ENCODE data around the gene NOC2L. TPM values are rescaled to one million over a fixed set of nuclear protein-coding genes. Genes with fewer than 3 reads are reported as not detected.

NOC2L gene
- total RNA-seq, 4 donors from 2014 or later = 45.6 to 61.9 (median 56.3) TPM

DNA sequence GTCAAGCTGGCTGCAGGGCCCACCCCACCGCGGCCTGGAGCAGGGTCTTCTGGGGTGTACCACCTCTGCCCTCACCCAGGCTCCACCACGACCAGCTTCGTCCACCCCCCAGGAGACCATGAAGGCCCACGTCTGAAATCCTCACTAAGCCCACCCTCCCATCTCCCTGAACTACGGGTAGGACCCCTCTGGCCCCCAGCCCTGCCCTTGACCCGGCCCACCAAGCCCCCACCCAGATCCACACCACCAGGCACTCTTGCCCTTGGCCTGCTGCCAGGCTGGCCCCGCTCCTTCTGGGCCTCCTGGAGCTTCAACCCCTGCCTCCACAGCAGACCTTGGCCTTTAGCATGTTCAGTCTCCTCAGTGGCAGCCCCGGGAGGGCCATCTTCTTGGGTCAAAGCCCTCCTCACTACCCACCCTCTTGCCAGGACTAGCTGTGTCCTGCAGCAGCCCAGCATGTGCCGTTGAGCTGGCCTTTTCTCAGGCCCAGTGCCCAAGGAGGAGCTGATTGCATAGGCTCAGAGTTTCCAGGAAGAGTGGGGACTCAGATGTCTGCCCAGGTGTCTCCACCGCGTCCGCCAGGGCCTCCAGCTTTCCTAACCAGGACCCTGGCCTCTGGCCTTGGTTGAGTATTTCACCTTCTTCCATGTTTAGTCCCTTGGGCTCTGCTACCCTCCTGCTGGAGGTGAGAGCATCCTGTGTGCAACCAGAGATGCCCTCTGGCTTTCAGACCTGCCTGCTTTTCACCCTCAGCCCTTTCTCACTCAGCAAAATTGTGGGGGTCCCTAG, 53.1 kb downstream of the NOC2L start:
- no peaks in the 10 kb centered on the region for H3K36me3 ChIP-seq
- peak; percentile 65 to 77 for DNase-seq (ENCODE audit: low spot score in 2 of 2)
- H3K9me3 ChIP-seq = no peaks in the 10 kb centered on the region
- H3K27ac ChIP-seq = no peak overlapping the region
- WGBS = 66% methylated on average over 10 of the region's 13 CpGs
- peaks cover 18% of the 10 kb centered on the region for H3K27me3 ChIP-seq
- no peak overlapping the region for H3K4me3 ChIP-seq
- TF ChIP-seq POLR2A (IDR thresholded peaks at IDR 0.05) (no peak), POLR2AphosphoS5 (IDR thresholded peaks at IDR 0.05) (no peak), EP300 (IDR thresholded peaks at IDR 0.05) (no peak)
- TF ChIP-seq, protein P1, sequence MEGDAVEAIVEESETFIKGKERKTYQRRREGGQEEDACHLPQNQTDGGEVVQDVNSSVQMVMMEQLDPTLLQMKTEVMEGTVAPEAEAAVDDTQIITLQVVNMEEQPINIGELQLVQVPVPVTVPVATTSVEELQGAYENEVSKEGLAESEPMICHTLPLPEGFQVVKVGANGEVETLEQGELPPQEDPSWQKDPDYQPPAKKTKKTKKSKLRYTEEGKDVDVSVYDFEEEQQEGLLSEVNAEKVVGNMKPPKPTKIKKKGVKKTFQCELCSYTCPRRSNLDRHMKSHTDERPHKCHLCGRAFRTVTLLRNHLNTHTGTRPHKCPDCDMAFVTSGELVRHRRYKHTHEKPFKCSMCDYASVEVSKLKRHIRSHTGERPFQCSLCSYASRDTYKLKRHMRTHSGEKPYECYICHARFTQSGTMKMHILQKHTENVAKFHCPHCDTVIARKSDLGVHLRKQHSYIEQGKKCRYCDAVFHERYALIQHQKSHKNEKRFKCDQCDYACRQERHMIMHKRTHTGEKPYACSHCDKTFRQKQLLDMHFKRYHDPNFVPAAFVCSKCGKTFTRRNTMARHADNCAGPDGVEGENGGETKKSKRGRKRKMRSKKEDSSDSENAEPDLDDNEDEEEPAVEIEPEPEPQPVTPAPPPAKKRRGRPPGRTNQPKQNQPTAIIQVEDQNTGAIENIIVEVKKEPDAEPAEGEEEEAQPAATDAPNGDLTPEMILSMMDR (IDR thresholded peaks at IDR 0.05) = no peak
- H3K4me1 ChIP-seq = peaks cover 45% of the 10 kb centered on the region

DNA sequence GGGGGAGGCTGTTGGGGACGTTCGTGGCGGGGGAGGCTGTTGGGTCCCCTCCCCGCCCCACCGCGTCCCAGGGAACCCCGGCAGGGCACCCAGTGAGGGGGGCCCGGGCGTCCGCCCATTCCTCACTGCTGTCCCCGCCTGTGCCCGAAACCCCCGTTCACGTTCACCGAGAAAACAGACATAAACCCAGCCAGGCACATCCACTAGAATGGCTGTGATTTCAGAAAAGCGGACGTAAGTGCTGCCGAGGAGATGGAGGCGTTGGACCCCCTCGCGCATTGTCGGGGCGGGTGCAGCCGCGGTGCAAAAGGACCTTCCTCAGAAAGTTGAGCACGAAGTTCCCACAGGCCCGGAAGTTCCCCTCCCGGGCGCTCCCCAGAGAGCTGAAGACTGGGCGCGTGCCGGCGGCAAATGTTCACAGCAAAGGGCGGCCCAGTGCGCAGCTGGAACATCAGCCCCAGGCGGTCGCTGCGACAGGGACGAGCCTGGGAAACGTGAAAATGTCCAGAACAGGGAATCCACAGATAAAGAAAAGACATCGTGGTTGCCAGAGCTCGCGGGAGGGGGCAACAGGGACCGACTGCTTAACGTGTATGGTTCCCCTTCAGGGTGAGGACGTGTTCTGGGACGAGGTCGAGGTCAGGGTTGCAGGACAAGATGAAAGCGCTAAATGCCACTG, 53.8 kb downstream of the NOC2L start:
- peaks cover 37% of the 10 kb centered on the region for H3K4me1 ChIP-seq
- H3K36me3 ChIP-seq = no peaks in the 10 kb centered on the region
- 8% methylated on average over 33 of the region's 49 CpGs for WGBS
- H3K9me3 ChIP-seq = no peaks in the 10 kb centered on the region
- no peak overlapping the region for H3K27ac ChIP-seq
- H3K27me3 ChIP-seq = peaks cover 10% of the 10 kb centered on the region
- TF ChIP-seq POLR2A (IDR thresholded peaks at IDR 0.05) = no peak
- no peak for TF ChIP-seq POLR2AphosphoS5 (IDR thresholded peaks at IDR 0.05)
- TF ChIP-seq, protein P1 (IDR thresholded peaks at IDR 0.05) = no peak
- TF ChIP-seq EP300 (IDR thresholded peaks at IDR 0.05) = no peak
- DNase-seq (ENCODE audit: low spot score in 2 of 2) = peak; percentile 76 to 82
- peak overlapping the region; percentile 47 for H3K4me3 ChIP-seq

DNA sequence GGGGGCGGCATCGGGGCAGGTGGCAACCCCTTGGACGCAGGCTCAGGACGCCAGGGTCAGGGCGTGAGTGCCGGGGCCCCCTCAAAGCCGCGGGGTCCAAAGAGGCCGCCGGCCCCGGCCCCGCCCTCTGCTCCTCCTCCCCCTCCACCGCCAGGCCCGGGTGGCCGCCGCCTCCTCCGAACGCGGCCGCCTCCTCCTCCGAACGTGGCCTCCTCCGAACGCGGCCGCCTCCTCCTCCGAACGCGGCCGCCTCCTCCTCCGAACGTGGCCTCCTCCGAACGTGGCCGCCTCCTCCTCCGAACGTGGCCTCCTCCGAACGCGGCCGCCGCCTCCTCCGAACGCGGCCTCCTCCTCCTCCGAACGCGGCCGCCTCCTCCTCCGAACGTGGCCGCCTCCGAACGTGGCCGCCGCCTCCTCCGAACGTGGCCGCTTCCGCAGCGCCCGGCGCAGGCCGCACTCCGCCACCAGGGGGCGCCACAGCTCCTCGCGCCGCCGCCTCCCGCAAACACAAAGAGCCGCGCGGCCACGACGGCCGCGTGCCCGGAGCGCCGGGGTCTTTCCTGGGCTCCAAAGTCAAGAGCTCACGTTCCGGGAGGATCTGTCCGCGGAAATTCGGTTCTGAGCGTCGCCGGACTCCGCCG, 54.6 kb downstream of the NOC2L start:
- TF ChIP-seq EP300 (IDR thresholded peaks at IDR 0.05) = no peak
- TF ChIP-seq, protein P1 (IDR thresholded peaks at IDR 0.05) = peak; percentile 93 to 99
- Histone ChIP-seq H3K4me1 (peaks cover 31% of the 10 kb centered on the region), H3K27me3 (peaks cover 10% of the 10 kb centered on the region), H3K27ac (no peak overlapping the region), H3K4me3 (peak overlapping the region; percentile 47), H3K9me3 (no peaks in the 10 kb centered on the region), H3K36me3 (no peaks in the 10 kb centered on the region)
- WGBS = 27% methylated on average over 28 of the region's 91 CpGs
- peak; percentile 82 to 88 for DNase-seq (ENCODE audit: low spot score in 2 of 2)

DNA sequence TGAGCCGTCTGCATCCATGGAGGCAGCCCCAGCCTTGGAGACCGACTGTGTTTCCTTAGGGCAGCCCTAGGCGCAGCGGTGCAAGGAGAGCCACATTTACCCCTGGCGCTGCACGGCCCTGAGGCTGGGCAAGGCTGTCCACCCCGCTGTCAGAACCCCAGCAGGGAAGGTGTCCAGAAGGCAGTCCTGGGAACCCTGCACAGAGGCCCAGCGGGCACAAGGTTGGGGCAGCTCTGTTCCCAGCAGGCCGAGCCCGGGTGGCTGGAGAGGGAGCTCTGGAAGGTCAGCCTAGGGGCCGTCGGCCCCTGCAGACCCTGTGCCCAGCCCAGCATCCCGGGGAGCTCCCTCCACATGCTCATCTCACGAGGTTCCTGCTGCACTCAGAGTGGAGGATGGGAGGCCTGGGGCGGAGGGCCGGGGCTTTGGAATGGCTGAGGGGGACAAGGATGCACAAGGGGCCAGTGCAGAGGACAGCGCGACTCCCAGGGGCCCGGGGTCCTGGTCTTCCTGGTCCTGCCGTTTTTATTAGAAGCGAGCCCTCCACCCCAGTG, 55.3 kb downstream of the NOC2L start:
- 91% methylated on average over 8 of the region's 21 CpGs for WGBS
- DNase-seq (ENCODE audit: low spot score in 2 of 2) = peak; percentile 63 to 75
- no peak overlapping the region for H3K27ac ChIP-seq
- H3K27me3 ChIP-seq = peaks cover 16% of the 10 kb centered on the region
- no peaks in the 10 kb centered on the region for H3K9me3 ChIP-seq
- peaks cover 31% of the 10 kb centered on the region for H3K4me1 ChIP-seq
- no peaks in the 10 kb centered on the region for H3K36me3 ChIP-seq
- H3K4me3 ChIP-seq = peak overlapping the region; percentile 47
- TF ChIP-seq POLR2AphosphoS5 (IDR thresholded peaks at IDR 0.05) = no peak
- TF ChIP-seq EP300 (IDR thresholded peaks at IDR 0.05) = no peak
- no peak for TF ChIP-seq POLR2A (IDR thresholded peaks at IDR 0.05)
- TF ChIP-seq, protein P1 (IDR thresholded peaks at IDR 0.05) = no peak
